Renal cortex interstitium (tissue), 15 donors: ENCODE results near the gene SCAMP3. TPM values are rescaled to one million over a fixed set of nuclear protein-coding genes. Genes with fewer than 3 reads are reported as not detected.
A peak's percentile ranks its signal among the peaks of the same experiment; 100 is the strongest.

Source experiments
- DNase-seq, 11 donors: peaks; one replicate each; pipeline ENCODE4 v3.0.0-alpha.2; 2013; ENCODE audit warnings: low read depth in 9 of 11, low spot score in 4 of 11; ENCODE audit errors: extremely low read depth in 1 of 11
- long read RNA-seq, 16 experiments: transcript quantifications; one replicate each; lab custom pipeline, GENCODE V29; 2026
- polyA plus RNA-seq, 3 donors: library from polyadenylated mRNA; unstranded; fragments of 120-200 nt; gene quantifications; one replicate each; pipeline ENCODE4 v1.2.1, GENCODE V29; 2013; ENCODE audit not compliant: insufficient read length in 3 of 3

SCAMP3 gene
- 10 to 100 TPM; 52.0 to 65.1 (median 61.8) TPM for polyA plus RNA-seq
- long read RNA-seq, donor 1, transcript SCAMP3-201 (9 exons, 1,446 nt): major isoform, 21 of 26 reads
- long read RNA-seq, donor 1, partial matches to known transcripts: 0 of 26 reads
- long read RNA-seq, donor 1, other reads (novel, unspliced or antisense): 0 of 26 reads
- long read RNA-seq, donor 2, transcript SCAMP3-201 (9 exons, 1,446 nt): major isoform, 11 of 21 reads
- long read RNA-seq, donor 2, partial matches to known transcripts: 5 of 21 reads
- long read RNA-seq, donor 2, other reads (novel, unspliced or antisense): 0 of 21 reads
- long read RNA-seq, donor 3, transcript SCAMP3-201 (9 exons, 1,446 nt): major isoform, 25 of 29 reads
- long read RNA-seq, donor 3, partial matches to known transcripts: 0 of 29 reads
- long read RNA-seq, donor 3, other reads (novel, unspliced or antisense): 0 of 29 reads
- long read RNA-seq, donor 4, transcript SCAMP3-201 (9 exons, 1,446 nt): major isoform, 13 of 32 reads
- long read RNA-seq, donor 4, partial matches to known transcripts: 18 of 32 reads
- long read RNA-seq, donor 4, other reads (novel, unspliced or antisense): 0 of 32 reads
- long read RNA-seq, donor 5: 0 reads
- long read RNA-seq, donor 6, transcript SCAMP3-201 (9 exons, 1,446 nt): major isoform, 11 of 15 reads
- long read RNA-seq, donor 6, partial matches to known transcripts: 0 of 15 reads
- long read RNA-seq, donor 6, other reads (novel, unspliced or antisense): 0 of 15 reads
- long read RNA-seq, donor 7, transcript SCAMP3-201 (9 exons, 1,446 nt): major isoform, 25 of 38 reads
- long read RNA-seq, donor 7, partial matches to known transcripts: 8 of 38 reads
- long read RNA-seq, donor 7, other reads (novel, unspliced or antisense): 0 of 38 reads
- long read RNA-seq, donor 8, transcript SCAMP3-201 (9 exons, 1,446 nt): major isoform, 23 of 30 reads
- long read RNA-seq, donor 8, partial matches to known transcripts: 0 of 30 reads
- long read RNA-seq, donor 8, other reads (novel, unspliced or antisense): 0 of 30 reads
- long read RNA-seq, donor 9, transcript SCAMP3-201 (9 exons, 1,446 nt): major isoform, 19 of 21 reads
- long read RNA-seq, donor 9, partial matches to known transcripts: 0 of 21 reads
- long read RNA-seq, donor 9, other reads (novel, unspliced or antisense): 0 of 21 reads
- long read RNA-seq, donor 10, transcript SCAMP3-201 (9 exons, 1,446 nt): major isoform, 16 of 22 reads
- long read RNA-seq, donor 10, partial matches to known transcripts: 0 of 22 reads
- long read RNA-seq, donor 10, other reads (novel, unspliced or antisense): 0 of 22 reads
- long read RNA-seq, donor 11, transcript SCAMP3-201 (9 exons, 1,446 nt): major isoform, 16 of 25 reads
- long read RNA-seq, donor 11, partial matches to known transcripts: 6 of 25 reads
- long read RNA-seq, donor 11, other reads (novel, unspliced or antisense): 0 of 25 reads
- long read RNA-seq, donor 12, transcript SCAMP3-201 (9 exons, 1,446 nt): major isoform, 6 of 9 reads
- long read RNA-seq, donor 12, partial matches to known transcripts: 0 of 9 reads
- long read RNA-seq, donor 12, other reads (novel, unspliced or antisense): 0 of 9 reads
- long read RNA-seq, donor 13, transcript SCAMP3-201 (9 exons, 1,446 nt): major isoform, 22 of 53 reads
- long read RNA-seq, donor 13, transcript SCAMP3-202 (8 exons, 1,537 nt): minor isoform, 6 of 53 reads
- long read RNA-seq, donor 13, partial matches to known transcripts: 23 of 53 reads
- long read RNA-seq, donor 13, other reads (novel, unspliced or antisense): 0 of 53 reads
- long read RNA-seq, donor 14, transcript SCAMP3-201 (9 exons, 1,446 nt): major isoform, 21 of 31 reads
- long read RNA-seq, donor 14, partial matches to known transcripts: 5 of 31 reads
- long read RNA-seq, donor 14, other reads (novel, unspliced or antisense): 0 of 31 reads
- long read RNA-seq, donor 15, transcript SCAMP3-201 (9 exons, 1,446 nt): major isoform, 8 of 8 reads
- long read RNA-seq, donor 15, partial matches to known transcripts: 0 of 8 reads
- long read RNA-seq, donor 15, other reads (novel, unspliced or antisense): 0 of 8 reads
- long read RNA-seq, donor 16, transcript SCAMP3-201 (9 exons, 1,446 nt): major isoform, 36 of 69 reads
- long read RNA-seq, donor 16, transcript SCAMP3-202 (8 exons, 1,537 nt): minor isoform, 11 of 69 reads
- long read RNA-seq, donor 16, partial matches to known transcripts: 21 of 69 reads
- long read RNA-seq, donor 16, other reads (novel, unspliced or antisense): 0 of 69 reads

GRCh38 chr1:155261852-155262673, at the start of gene SCAMP3:
Gene SCAMP3 (minus strand): TSS chr1:155262360. CDS start chr1:155262151, 209 bp downstream.
- DNase-seq: peak in 10 of 11 donors; percentile 89 to 99 (median 95)

DNA sequence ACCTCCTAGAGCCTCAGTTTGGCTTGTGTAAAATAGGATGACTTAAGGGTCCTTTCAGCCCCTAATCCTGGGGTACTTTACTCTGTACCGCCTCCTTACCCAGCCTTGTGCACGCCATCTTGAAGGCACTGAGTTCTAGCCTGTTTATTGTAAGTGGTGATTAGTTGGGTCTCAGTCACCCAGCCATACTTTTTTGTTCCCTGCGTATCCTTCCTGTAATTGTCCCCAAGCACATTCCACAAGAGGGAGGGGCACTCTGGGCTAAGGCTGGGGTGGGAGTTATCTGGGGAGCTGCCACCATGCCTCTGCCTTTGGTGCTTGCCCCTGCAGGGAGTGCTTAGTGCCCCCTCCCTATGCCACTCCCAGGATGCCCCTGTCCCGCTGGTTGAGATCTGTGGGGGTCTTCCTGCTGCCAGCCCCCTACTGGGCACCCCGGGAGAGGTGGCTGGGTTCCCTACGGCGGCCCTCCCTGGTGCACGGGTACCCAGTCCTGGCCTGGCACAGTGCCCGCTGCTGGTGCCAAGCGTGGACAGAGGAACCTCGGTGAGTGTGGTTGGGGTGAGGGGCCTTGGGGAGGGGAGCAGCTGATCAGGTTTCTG, 47.4 kb upstream of the SCAMP3 start:
- no peak for DNase-seq

DNA sequence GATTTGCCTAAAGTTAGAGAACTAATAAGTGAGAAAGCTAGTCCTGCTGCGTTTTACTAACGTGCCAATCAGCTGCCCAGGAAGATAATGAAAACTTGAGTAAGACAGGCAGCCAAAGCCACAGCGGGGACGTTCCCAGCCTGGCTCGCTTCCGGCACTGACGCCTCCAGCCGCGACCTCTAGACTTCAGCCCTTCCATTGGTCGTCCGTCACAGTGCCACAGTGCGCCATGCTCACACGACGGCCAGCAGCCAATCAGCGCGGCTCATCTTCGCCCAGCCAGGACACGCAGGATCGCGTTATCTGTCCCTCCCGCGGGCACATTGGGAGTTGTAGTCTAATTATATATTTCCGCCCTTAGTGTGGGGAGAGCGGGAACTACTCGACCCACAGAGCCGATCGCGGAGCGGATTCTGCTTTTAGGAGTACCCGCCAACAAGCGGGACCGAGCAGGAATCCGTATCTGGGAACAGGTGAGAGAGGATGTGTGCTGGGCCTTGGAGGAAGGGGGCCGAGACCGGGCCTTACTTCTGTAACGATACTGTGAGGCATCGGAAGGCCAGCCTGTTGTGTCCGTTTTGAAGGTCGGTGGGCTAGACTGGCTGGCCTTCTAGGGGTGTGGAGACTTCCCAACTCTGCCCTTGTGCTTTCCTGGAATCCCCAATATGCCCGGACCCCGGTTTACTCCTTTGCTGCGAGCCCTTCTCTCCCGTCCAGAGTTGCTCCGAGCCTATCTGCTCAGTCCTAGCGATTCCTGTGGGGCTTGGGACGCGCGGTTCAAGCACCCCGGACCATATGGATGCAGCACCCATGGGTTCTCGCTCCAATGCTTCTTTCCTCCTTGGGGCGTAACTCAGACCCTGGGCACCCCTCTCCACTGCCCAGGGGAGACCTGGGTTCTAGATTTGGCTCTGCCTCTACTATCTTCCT, 46.6 kb upstream of the SCAMP3 start, which contains the start of gene FDPS:
TSS of gene FDPS (plus strand) at position 374 of the 930 bp plus-strand sequence. CDS start 924 bp downstream, outside the sequence.
- DNase-seq: peak; percentile 88 to 99 (median 98)

GRCh38 chr1:155307247-155307740, 45.1 kb upstream of the SCAMP3 start:
- no peak for DNase-seq

- DNase-seq: no peak
These were observed 43.8 kb upstream of the SCAMP3 start for GRCh38 chr1:155305881-155306391.

DNA sequence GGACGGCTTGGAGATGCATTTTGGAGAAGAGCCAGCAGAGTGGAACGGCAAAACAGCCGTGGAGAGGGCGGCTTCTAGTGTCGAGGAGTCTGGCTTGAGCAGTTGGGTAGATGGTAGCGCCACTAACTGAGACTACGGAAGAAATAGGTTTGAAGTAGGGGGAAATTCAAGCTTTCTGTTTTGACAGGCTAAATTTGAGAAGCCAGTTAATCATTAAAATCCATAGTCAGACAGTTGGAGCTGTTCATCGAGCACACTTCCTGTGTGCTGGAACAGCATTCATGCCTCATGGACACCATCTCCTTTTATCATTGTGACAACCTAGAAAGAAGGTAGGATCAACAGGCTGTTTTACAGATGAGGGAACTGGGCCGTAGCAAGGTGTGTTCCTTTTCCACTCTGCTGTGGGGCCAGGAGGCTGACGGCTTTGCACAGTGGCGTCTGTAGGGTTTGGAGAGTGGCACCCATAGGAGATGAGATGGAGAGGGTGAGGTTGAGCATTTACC, 42.5 kb upstream of the SCAMP3 start:
- no peak for DNase-seq

GRCh38 chr1:155301342-155301841, 39.2 kb upstream of the SCAMP3 start, which contains the start of gene PKLR:
Gene PKLR (minus strand): TSS chr1:155301438. CDS start chr1:155301395, 43 bp downstream.
- no peak for DNase-seq

GRCh38 chr1:155300553-155301329, 38.6 kb upstream of the SCAMP3 start:
- DNase-seq: no peak

DNA sequence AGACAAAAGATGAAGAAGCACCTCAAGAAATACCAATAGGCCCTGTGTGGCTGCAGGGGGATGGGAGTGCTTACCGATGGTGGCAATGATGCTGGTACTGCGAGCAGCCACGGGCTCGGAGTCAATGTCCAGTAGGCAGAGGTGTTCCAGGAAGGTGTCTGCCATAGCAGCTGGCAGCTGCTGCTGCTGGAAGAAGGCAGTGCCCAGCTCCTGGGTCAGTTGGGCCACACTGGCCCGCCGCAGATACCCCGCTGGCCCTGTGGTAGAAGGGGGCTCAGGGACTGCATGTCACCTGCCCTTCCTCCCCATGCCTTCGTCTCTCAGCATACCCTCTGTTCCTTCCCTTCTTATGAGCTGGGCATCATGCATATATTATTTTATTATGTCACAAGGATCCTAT, 37.9 kb upstream of the SCAMP3 start:
- DNase-seq: no peak

DNA sequence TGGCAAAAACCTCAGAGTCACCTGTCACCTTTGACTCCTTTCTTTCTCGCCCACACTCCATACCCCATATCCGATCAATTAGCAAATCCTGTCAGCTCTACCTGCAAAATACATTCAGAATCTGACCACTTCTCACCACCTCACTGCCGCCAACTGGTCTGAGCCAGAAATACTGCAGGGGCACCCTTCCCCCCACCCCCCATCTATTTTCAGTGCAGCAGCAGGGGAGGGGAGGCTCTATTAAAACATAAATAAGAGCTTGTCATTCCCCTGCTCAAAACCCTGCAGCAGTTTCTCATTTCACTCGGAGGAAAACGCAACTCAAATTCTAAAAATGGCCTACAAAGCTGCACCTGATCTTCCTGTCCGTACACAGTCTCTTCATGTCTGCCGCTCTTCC, 35.2 kb upstream of the SCAMP3 start:
- DNase-seq: no peak

DNA sequence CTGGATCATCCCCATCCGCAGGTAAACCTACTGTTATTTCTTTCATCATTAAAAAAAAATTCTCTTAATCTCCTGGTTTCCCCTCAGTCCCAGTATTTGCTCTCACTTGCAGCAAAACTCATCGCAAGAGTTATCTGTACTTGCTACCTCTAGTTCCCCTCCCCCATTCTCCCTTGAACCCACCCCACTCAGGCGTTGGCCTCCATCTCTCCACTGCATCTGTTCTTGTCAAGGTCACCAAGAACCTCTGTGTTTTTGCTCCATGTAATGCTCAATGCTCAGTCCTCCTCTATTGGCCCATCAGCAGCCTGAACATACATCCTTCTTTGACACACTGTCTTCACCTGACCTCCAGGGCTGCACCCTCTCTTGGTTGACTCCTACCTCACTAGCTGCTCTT, 34.5 kb upstream of the SCAMP3 start:
- no peak for DNase-seq

GRCh38 chr1:155295942-155296267, 33.7 kb upstream of the SCAMP3 start:
- no peak for DNase-seq

GRCh38 chr1:155295183-155295941, 33.2 kb upstream of the SCAMP3 start:
- DNase-seq: no peak
